DMS53 (cell line): Measurements from ENCODE around the gene TAS2R60.
"Not testable (repeated sequence)": the region's sequence is repeated elsewhere in the genome, so short reads cannot be mapped to it uniquely, and the experiment has no call there.

Experiments used
- DNase-seq: peaks from one replicate; lab custom pipeline; 2025; lab: John Stamatoyannopoulos, UW

The TAS2R60 gene

DNA sequence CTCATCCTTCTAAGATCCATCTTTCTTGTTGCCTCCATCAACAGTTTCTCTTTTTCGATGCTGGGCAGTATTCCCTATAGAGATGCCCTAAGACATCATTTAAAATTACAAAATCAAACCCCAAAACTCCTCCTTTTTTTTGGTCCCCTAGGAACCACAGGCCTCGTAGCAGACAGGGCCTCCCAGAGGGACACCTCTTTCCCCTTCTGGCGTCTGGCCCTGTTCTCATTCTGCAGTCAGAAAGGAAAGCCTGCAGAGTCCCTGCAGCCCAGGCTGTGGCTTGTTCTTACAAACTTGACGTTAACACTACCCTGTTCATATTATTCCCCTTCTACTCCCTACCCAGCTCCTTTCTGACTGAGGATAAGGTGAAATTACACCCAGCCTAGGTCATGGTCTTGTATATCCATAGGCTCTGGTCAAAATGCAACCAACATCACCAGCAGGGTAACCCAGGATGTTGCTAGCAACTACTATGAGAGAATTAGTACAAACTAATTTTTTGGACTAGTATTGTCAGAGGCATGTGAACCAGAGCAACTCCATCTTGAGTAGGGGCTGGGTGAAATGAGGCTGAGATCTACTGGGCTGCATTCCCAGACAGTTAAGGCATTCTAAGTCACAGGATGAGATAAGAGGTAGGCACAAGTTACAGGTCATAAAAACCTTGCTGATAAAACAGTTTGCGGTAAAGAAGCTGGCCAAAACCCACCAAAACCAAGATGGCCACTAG, 31.1 kb upstream of the TAS2R60 start:
- DNase-seq: no peak

DNA sequence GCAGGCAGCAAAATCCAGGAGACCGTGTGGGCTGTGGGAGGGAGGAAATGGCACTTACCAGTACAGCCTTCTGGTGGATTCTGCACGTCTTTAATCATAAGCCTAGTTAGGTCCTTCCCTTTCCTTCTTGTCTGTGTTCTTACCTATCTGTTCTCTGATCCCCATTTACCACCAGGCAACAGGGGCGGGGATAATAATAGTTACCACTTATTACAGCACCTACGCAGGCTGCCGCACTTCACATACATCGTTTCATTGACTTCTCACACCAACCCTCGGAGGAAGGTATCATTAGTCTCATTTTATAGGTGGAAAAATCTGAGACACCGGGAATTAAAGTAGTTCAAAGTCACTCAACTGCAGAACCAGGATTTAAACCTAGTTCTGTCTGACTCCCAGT, 30.1 kb upstream of the TAS2R60 start:
- DNase-seq: no peak

DNA sequence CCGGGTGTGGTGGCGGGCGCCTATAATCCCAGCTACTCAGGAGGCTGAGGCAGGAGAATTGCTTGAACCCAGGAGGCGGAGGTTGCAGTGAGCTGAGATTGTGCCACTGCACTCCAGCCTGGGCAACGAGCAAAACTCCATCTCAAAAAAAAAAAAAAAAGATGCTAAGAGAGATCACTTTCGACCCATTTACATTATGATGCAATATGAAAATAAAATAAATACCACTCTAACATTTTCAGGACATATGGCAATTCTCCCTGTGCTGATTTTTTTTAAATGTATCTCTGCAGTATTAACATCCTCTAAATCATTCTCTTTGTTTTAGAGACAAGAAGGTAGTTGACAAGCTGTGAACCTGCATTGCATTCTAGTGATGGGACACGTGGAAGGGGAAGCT, 28.0 kb upstream of the TAS2R60 start:
- not testable (repeated sequence) for DNase-seq

DNA sequence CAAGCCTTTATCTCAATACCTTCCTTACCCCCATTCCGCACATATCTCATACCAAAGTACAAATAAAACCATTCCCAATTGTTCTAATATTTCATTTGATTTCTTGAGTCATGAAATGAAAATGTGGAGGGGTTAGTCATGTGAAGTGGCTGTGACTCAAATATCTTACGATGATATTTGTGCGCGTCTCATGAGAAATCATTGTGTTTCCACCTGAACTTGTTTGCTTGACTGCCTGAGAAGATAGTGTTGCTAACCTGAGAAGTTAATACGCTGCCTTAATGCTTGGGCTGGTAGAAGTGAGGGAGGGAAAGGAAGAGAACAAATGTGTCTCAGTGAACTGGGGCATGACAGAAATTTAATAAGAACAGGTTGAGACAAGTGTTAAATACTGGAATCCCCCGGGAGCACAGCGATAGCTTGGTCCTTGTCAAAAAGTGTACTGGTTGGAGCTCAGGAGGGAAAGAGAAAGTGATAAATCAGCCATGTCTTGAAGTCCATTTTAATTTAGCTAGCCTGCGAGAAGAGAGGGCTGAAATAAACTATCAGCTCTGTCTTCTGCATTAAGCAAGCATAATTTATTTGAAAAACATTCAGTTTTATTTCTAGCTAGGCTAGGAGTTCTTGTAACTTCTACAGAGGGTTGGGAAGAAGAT, 27.4 kb upstream of the TAS2R60 start:
- no peak for DNase-seq

DNA sequence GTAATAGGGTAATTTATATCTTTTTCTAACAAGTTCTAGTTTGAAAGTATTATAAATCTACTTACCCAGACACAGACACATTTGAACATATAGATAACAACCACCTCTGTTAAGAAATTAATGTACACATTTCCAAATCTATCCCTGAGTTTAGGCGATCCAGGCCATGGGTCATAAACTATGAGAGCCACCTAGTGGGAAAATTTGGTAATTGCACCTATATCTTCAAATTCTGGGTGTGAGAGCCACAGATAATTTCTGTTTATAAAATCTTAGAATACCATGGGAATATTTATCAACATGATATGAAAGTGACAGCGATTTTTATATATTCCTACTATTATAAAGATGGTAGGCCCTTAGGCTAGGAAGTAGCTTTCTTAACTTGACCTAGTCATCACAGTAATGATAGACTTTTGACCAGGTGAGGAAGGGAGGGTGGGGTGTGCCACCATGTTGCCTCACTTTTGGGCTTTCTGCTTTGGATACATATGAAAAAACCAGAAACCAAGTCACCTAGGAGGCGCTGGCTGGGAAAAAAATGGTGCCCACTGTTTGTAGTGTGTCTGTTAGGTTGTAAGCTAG, 26.6 kb upstream of the TAS2R60 start:
- DNase-seq: peak; percentile 79

DNA sequence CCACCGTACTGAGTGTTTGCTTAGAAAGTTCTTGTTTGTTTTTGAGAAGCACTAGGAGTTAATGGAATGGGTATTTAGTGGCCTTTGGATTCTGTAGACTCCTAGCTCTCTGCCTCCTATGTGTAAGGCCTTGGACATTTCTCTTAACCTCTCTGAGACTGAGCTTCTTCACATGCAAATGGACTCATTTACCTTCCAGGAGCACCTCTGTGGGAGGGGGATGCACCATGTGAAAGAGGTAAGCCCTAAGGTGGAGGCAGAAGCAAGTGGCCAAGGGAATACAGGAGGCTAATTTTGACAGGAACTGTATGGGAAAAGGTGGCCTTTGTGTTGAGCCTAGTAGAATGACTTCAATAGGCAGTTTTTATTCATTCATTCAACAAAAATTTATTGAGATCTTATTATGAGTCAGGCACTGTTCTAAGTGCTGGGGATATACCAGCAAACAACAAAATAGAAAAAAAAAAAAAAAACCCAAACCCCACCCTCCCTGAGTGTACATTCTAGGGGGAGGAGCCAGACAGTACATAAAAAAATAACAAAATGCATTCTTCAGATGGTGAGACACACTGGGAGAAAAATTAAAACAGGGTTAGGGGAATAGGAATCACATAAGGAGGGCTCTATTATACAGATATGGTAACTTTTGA, 25.4 kb upstream of the TAS2R60 start:
- DNase-seq: no peak

DNA sequence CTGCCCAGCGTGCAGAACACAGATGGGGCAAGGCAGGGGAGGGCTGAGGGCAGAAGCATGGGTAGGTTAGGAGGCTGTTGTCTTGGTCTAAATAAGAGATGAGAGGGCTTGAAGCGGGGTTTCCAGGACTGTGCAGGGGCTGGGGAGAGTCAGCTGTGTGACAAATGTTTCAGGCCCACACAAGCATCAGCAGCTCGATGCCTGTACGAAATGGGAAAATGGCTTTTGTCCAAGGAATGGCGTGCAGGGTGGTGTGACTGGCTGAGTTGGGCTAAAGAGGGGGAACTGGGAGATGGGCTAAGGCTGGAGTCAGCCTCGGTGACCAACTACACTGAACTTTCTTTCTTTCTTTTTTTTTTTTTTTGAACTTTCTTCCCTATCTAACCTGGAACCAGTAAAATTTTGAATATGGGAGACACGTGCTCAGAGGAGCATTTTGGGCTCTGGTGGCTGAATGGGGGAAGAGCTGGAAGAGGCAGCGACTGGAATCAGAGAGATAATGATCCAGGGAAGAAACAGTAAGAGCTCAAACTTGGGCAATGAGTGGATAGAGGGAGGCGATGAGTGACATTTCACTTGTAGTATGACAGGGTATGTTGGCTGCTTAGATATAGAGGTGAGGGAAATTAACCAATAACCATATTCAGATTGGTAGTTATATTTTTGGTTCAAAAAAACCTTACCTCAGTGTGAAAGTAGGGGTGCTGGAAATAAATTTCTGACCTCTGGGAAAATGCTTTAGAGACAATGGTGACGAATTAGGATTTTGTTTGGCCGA, 24.4 kb upstream of the TAS2R60 start:
- no peak for DNase-seq

DNA sequence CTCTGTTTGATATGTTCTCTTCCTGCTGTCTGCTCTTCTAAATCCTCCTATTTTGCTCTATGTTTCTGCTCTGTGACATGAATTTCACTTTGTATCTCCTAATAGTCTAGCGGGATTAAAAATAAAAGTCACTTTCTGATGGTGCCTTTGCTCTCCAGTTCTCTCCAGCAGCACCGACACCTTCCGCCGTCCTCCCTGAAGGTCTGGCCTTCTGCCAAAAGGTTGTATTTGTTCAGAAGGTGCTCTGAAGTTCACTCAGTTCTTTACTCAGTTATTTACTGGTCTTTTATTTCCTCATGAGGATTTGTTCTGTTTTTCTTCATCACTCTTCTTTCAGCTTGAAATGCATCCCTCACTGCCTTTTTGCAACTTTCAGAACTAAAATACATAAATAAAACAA, 23.4 kb upstream of the TAS2R60 start:
- DNase-seq: peak; percentile 79

DNA sequence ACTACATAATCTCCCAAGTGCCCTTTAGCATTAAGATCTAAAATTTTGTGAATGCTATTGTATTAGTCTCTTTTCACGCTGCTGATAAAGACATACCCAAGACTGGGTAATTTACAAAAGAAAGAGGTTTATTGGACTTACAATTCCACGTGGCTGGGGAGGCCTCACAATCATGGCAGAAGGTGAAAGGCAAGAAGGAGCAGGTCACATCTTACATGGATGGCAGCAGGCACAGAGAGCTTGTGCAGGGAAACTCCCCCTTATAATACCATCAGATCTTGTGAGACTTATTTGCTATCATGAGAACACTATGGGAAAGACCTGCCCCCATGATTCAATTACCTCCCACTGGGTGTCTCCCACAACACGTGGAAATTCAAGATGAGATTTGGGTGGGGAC, 22.6 kb upstream of the TAS2R60 start:
- not testable (repeated sequence) for DNase-seq

DNA sequence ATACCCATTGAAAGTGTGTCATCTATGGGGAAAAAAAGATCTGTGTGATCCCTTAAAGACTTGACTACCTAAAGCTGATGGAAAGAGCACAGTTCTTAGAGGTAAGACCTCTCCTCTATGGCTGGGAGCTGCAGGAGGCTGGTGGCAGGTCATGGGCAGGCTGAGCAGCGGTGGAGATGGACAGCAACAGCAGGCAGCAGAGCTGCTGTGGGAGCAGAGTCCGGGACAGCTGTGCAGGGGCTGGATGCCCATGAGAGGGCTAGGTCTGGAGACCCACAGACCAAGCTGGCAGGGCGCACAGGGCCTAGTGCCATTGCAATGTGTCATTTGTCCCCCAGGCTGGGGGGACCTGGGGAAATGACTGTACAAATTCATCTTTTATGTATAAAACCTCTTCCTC, 21.2 kb upstream of the TAS2R60 start:
- DNase-seq: no peak

DNA sequence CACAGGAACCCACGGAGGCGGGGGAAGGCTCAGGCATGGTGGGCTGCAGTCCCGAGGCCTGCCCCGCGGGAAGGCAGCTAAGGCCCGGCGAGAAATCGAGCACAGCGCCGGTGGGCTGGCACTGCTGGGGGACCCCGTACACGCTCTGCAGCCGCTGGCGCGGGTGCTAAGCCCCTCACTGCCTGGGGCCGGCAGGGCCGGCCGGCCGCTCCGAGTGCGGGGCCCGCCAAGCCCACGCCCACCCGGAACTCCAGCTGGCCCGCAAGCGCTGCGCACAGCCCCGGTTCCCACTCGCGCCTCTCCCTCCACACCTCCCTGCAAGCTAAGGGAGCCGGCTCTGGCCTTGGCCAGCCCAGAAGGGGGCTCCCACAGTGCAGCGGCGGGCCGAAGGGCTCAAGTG, 18.8 kb upstream of the TAS2R60 start:
- not testable (repeated sequence) for DNase-seq

DNA sequence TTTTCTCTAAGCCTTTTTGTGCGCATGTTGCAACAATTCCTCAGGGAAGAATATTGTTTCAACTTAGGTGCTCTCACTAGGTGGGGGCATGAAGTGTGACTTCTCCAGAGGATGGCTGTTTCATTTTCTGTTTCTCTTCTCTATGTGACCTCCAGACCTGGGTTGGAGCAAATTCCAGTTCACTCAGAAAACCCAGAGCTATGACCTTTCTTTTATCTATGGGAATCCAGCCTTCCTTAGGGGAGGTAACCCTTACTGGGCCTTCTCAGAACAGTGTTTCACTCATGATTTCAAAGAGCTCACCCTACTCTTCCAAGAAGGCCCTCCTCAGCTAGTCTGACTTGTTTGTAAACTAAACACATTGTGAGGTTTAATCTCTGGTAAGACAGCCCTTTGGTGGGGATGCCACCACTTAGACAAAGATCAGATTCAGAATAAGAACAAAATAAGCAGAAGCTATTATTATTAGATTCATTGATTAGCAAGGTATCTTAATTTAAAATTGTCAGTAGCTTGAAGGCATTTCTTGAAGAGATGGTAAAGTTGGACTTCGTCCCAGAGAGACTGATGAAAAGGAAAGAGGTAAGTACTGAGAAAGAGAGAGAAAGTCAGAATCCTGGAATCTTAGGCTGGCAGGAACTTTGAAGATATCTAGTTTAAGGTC, 16.6 kb upstream of the TAS2R60 start:
- no peak for DNase-seq

DNA sequence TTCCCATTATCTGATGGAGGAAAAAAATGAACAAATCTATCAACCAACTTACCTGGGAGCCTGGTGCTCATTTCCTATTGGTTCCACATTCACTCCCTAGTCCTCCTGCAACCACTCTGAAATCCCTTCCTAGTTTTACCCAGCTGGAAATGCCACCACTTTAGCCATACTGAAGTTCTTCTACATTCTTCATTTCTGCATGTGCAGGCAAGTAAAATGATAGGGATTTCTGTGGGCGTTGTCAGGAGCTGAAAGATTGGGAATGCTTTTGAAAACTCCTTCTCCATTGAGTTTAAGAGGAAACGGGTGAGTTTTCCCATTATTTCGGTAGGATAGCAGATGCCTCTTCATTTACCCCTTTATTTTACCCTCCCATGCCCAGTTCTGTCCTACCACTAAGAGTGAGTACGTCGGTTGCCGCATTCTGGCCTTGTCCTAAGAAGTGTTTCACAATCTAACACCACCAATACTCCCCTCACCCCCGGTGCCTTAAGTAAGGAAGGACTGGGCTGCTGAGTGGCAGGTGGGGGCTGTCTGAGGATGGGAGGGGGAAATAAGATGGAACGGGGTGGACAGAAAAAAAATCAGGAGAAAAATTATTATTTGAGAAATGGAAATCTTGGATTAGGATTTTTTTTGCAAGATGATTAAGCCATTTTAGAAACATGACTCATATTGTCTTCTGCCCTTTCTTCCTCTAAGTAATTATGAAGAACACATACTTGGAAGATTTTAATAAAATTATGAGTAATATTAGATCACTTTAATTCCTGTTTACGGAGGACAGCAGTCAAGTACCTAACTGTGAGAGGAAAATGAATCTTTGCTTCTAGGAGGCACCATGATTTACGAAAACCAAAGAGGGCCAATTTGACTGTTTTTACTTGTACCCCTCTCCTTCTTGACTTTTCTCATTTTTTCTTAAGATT, 13.2 kb upstream of the TAS2R60 start:
- no peak for DNase-seq

DNA sequence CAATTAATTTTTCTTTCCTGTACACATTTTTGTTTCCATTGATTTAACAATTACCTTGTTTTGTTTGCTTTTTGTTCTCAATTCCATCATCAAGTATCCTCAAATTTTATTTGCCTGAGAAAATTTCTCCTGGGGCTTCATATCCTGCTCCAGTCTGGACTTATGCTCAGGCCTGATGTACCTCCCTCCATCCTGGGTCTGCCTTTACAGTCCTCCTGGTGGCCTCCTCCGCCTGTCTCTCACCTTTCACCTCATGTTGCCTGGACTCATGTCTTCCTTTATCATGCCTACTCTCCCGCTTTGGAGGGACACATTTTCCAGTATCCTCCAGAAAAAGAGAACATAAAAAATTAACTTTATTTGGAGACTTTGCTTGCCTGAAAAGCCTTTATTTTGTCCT, 12.1 kb upstream of the TAS2R60 start:
- DNase-seq: no peak

DNA sequence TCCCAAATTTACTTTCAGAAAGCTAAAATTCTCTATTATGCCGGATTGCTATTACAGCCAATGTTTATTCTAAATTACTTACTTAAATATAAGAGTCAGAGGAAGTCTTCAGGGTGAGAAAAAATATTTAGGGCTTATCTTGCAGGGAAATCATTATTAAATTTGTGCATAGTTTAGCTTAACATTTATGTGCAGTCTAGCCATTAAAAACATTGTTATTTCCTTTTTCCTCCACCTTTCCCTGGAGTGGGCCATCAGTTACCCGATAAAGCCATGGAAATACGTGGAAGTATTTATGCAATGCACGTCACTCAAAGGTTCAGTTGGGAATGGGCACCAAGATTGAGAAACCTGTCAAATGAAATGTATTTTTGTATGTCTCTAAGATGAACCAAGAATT, 9.5 kb upstream of the TAS2R60 start:
- no peak for DNase-seq

DNA sequence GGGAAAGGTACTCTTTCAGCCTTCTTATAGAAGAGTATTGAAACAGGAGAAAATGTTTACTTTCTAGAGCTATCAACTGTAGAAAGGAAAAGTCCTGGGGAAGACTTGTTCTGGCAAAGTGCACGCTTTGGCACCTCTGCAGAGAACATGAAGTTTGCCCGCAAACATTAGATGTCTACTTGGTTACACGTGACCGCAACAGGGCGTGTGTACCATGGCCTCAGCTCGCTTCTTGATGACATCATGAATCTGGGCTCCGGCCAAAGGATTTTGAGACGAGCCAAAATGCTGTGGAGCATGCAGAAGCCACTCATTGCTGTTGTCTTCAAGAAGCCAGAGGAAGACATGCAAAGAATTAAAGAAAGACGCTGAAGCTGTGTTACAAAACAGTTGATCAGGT, 8.6 kb upstream of the TAS2R60 start:
- peak; percentile 60 for DNase-seq

DNA sequence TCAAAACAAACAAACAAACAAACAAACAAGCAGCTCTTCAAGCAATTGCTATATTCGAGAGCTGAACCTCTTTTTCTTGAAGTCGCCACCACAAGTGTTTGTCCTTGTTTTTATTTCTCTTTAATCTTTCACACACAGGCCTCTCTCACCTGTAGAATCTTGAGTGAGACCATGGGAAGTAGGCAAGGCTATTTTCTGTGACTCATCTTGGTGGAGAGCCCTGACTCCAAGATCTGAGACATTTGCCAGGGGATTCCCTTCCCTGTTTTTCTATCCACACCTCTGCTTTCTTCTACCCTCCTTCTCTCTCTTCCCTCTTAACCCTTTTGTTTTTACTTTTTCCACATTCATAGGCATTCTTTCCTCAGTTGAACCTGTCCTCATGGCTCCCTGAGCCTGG, 8.0 kb upstream of the TAS2R60 start:
- DNase-seq: peak; percentile 33

DNA sequence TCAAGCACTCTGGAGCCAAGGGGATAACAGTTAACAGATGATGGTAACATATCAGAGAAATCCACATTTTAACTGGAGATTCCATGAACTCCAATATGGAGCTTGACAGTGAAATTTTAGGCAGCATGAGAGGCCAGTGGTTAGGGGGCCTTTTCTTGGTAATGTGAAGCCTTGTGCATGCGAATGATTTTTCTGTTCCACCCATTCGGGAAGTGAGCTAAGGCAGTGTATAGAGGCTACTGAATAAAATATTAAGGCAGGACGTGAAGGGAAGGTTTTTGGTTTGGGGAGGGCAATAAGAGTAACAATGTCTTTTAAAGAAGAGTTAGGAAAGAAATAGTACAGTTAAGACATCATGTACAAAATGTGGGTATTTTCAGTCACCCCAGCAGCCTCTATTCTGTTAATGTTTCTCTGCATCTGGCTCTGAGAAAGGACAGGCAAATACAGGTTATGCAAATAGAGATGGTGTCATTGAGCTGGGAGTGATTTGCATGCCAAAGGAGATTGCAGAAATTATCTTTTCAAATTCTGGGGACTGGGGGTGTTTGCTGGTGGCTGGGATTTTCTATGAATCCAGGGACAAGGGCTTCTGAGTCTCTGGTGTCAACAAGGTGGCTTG, 6.8 kb upstream of the TAS2R60 start:
- no peak for DNase-seq

DNA sequence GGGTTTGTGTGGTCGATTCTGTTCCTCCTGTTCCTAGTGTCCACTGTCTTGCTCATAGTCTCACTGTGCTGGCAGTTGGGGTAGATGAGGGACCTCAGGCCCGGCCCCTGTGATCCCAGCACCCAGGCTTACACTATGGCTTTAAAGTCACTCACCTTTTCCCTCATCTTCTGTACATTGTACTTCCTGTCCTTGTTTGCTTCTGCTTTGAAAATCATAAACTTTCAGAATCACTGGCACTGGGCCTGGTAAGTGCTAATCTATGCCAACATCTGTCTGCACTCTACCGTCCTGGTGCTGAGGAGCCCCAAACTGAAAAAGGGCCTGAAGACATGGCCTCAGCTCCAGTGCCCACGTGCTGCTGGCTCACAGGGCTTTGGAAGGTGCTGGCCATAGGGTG, 5.7 kb upstream of the TAS2R60 start:
- DNase-seq: no peak

DNA sequence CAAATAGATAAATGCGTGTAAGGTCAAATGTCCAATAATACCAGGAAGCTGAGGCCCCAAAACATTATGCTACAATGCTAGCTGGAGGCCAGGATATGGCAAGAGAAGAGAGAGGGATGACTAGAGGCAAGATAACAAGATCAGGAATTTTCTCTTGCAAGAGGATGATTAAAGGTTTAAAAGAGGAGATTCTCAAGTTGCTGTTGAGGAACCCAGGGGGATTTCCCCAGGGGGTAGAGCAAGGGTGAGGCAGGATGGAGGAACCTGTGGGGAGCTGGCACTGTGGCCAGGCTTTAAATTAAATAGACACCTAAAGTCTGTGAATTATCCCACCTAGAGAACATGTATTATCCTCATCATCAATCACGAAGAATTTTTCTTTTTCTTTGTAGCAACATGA, 3.4 kb upstream of the TAS2R60 start:
- DNase-seq: no peak
